GM21526 (cell line): ENCODE data around the gene SLC16A7.
"Not testable (repeated sequence)": the region's sequence is repeated elsewhere in the genome, so short reads cannot be mapped to it uniquely, and the experiment has no call there.

Experiments
- ATAC-seq: cut with Tn5 transposase; IDR thresholded peaks from one replicate; pipeline ENCODE4 v1.9.1; 2021; ENCODE audit warnings: moderate library complexity; ENCODE audit not compliant: unreplicated experiment, low FRiP score

SLC16A7 gene

GRCh38 chr12:59723520-59723919 lies 127.7 kb downstream of the SLC16A7 start:
- no peak for ATAC-seq

- ATAC-seq: no peak
Observed at GRCh38 chr12:59724011-59724695, 128.3 kb downstream of the SLC16A7 start.

DNA sequence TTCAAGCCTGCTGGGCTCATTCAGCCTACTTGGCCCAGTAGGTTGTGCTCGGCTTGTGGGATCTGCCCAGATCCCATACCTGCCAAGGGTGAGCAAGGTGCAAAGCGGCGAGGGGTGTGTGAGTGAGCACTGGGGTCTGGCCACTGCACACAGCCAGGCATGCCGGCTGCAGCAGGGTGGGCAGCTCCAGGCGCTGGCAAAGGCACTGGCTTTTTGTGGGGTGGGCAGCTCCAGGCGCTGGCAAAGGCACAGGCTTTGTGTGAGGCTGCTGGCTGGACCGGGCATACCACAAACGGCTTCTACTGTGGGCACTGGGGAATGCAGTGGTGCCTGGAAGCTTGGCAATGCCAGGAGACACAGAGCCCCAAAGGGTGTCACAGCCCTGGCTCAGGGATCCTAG lies 137.4 kb downstream of the SLC16A7 start:
- no peak for ATAC-seq

DNA sequence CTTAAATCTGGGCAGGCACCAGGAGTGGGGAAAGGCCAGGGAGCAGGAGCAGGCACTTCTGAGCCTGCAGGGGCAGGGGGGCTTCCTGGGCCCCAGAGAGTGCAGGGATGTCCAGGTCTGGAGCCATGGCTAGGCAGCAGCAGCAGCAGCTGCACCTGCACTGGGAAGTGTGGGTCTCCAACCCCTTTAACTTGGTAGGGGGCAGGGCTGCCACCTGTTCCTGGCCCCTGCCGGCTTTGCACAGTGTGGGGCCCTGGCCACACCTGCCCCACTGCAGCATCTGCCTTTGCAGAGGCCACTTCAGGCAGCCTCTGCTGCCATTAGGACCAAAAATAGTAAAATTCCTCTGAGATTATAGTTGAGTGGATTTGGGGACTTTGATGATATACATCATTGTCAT lies 138.5 kb downstream of the SLC16A7 start:
- no peak for ATAC-seq

GRCh38 chr12:59735231-59735630 lies 139.4 kb downstream of the SLC16A7 start:
- no peak for ATAC-seq

DNA sequence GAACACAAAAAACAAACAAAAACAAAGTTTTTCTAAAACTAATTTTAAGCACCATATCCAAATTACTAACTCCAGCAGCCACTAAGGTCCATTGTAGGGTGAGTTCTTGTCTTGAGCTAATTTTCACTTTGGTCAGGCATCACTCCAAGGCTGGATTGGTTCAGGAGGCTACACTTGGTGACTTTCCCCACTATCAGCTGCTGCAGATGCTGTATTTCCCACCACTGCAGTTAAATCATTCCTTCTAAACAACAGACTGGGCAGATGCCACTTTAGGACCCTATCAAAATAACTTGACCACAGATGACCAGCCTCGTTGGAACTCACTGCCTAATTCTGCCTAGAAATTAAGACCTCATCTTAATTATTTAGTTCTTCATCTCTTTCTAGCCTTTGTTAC lies 140.5 kb downstream of the SLC16A7 start:
- no peak for ATAC-seq

DNA sequence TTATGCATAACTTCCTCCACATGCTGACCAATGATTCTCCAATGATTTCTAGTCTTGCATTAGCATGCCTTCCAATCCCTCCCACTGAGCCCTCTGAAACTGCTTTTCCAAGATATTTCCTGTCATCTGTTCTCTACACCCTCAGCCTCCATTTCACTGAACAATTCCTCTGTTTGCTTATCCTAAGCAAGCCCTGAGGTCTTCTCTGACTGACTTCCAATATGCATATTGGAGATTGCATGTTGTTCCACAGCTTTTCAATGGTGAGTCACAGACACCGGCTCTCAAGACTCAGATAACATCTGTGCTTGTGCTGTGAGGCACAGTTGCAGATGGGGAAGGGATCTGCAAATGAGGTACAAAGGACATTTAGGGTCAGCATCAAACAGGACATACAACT lies 141.0 kb downstream of the SLC16A7 start:
- no peak for ATAC-seq

GRCh38 chr12:59737725-59738463 lies 142.1 kb downstream of the SLC16A7 start:
- ATAC-seq: no peak

GRCh38 chr12:59742841-59743240 lies 147.0 kb downstream of the SLC16A7 start:
- ATAC-seq: no peak

DNA sequence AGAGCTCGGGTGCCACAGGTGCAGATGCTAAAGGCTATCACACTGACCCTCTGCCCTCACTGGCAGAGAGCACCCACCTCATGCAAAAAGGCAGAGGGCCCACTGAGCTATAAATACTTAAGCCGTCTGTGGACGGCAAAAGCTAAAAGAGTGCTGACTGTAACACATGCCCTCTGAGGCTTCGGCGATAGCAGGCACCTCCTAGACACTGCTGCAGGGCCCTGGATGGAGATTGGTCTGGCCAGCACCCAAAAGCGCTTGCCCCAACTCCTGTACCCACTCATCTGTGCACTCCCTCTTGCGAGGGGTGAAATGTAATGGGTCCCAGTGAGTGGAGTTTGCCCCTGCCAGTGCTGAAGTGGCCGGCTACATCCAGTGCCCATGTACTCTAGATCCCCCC lies 148.7 kb downstream of the SLC16A7 start:
- no peak for ATAC-seq

DNA sequence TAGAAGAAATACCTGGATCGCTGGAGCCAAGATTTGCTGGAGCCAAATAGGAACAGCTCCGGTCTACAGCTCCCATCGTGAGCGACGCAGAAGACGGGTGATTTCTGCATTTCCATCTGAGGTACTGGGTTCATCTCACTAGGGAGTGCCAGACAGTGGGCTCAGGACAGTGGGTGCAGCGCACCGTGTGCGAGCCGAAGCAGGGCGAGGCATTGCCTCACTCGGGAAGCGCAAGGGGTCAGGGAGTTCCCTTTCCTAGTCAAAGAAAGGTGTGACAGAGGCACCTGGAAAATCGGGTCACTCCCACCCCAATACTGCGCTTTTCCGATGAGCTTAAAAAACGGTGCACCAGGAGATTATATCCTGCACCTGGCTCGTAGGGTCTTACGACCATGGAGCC lies 155.3 kb downstream of the SLC16A7 start:
- ATAC-seq: not testable (repeated sequence)

GRCh38 chr12:59761542-59761941 lies 165.7 kb downstream of the SLC16A7 start:
- ATAC-seq: no peak

GRCh38 chr12:59763835-59764234 lies 168.0 kb downstream of the SLC16A7 start:
- peak; percentile 69 for ATAC-seq

GRCh38 chr12:59768031-59768430 lies 172.2 kb downstream of the SLC16A7 start:
- no peak for ATAC-seq

- no peak for ATAC-seq
Observed at GRCh38 chr12:59780605-59781135, 184.8 kb downstream of the SLC16A7 start.

DNA sequence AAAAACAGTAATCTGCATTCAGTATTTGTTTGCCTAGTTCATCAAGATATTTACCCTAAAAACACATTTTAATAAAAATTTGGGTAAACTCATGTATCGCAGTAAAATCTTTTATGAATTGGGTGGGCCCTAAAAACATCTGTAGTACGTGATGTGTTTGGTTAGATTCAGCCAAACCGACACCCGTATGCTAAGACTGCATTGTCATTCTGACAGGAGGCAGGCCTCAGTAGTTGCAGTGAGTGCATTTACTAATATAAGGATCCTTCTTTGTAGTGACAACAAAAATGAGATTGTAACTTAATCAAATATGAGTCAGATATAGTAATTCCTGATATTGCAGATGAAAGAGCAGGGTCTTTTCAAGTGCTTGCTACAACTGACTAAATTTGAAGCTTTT lies 191.8 kb downstream of the SLC16A7 start:
- ATAC-seq: no peak

- ATAC-seq: no peak
Observed at GRCh38 chr12:59792647-59793046, 196.8 kb downstream of the SLC16A7 start.

- no peak for ATAC-seq
Observed at GRCh38 chr12:59803735-59804134, 207.9 kb downstream of the SLC16A7 start.

DNA sequence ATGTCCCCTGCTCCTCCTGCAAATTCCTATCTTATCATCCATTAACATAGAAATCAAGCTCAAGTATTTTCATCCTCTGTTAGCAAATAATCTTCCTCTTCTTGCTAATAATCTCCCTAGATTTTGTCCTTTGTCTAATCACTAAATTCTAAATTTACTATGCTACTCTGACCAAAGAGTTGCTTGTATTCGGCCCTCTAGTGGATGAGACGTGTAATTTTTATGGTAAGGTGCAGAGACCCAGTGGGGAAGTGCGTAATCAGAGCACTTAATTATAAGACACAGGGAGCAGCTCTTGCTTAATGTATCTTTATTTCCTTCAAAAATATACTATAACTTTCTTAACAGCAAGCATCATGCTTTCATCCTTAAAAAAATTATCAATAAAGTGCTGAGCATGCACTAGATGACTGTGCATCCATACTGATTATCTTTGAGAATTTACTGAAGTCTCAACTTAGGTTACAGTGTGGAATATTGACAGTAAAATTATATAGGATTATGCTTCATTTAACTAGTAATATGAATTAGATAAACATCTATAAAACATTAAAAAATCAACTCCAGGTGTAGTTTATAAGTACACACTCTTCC lies 212.6 kb downstream of the SLC16A7 start:
- ATAC-seq: peak; percentile 91

- ATAC-seq: no peak
Observed at GRCh38 chr12:59811991-59812390, 216.2 kb downstream of the SLC16A7 start.

DNA sequence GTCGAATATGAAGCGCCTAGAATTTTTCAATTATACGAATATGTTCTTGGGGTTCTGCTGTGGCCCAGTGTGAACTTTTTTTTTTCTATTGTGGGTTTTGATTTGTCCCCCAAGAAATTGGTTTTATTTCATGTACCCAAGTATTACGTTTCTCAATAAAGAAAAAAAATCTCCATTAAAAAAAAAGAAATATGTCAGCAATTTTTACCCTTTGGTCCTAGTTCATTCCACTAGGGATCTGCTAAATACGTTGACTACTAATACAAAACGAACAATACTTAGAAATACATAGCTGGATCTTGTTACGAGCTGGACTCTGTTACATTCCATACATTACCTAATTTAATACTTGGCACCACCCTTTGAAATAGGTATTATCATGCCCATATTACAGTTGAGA lies 216.9 kb downstream of the SLC16A7 start:
- ATAC-seq: no peak

GRCh38 chr12:59820594-59821011 lies 224.8 kb downstream of the SLC16A7 start:
- no peak for ATAC-seq
